ENCODE data around the gene NELFB.

DNA sequence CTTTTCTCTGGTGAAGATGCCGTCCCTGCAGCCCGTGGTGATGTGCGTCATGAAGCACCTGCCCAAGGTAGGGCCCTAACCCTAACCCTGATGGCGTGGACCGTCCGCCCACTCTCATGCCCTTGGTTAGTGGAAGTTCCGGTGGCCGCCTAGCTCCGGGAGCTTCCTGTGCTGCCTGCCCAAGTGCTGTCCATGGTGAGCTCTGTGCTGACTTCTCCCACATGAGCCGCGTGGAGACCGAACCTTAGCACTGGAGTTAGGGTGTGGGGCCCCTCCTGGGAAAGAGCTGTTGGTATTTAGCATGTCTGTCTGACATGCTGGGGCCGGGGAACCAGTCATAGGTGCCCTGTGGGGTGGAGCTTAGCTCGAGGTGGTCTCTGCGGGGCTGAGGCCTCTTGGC lies 1.2 kb downstream of the NELFB start:
- TF ChIP-seq, protein P1, sequence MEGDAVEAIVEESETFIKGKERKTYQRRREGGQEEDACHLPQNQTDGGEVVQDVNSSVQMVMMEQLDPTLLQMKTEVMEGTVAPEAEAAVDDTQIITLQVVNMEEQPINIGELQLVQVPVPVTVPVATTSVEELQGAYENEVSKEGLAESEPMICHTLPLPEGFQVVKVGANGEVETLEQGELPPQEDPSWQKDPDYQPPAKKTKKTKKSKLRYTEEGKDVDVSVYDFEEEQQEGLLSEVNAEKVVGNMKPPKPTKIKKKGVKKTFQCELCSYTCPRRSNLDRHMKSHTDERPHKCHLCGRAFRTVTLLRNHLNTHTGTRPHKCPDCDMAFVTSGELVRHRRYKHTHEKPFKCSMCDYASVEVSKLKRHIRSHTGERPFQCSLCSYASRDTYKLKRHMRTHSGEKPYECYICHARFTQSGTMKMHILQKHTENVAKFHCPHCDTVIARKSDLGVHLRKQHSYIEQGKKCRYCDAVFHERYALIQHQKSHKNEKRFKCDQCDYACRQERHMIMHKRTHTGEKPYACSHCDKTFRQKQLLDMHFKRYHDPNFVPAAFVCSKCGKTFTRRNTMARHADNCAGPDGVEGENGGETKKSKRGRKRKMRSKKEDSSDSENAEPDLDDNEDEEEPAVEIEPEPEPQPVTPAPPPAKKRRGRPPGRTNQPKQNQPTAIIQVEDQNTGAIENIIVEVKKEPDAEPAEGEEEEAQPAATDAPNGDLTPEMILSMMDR (conservative IDR thresholded peaks at IDR 0.05; ENCODE audit: low read length) = no peak
- no peak for TF ChIP-seq EZH2phosphoT487 (IDR thresholded peaks at IDR 0.05; ENCODE audit: borderline replicate concordance, low read depth, low read length)
